IPS-NIHi7 (cell line): Measurements from ENCODE around the gene ABHD8.

Experiments
- DNase-seq: peaks from one replicate; pipeline ENCODE4 v3.0.0; 2012; ENCODE audit warnings: mixed read lengths; ENCODE audit errors: extremely low spot score

Gene ABHD8

GRCh38 chr19:17303167-17303939 is at the start of gene ABHD8:
Gene ABHD8 (minus strand): TSS chr19:17303425. CDS start chr19:17301616, 1,809 bp downstream.
- peak; percentile 91 for DNase-seq

- DNase-seq: no peak
Measured at GRCh38 chr19:17352608-17353280, 49.5 kb upstream of the ABHD8 start.

- DNase-seq: no peak
Measured at GRCh38 chr19:17351815-17352435, 48.7 kb upstream of the ABHD8 start.

GRCh38 chr19:17348700-17349099 is 45.5 kb upstream of the ABHD8 start:
- DNase-seq: peak; percentile 72

- no peak for DNase-seq
Measured at GRCh38 chr19:17347877-17348276, 44.7 kb upstream of the ABHD8 start.

- no peak for DNase-seq
Measured at GRCh38 chr19:17347361-17347760, 44.1 kb upstream of the ABHD8 start.

GRCh38 chr19:17346109-17346671 is 43.0 kb upstream of the ABHD8 start:
- peak; percentile 88 for DNase-seq

- DNase-seq: no peak
Measured at GRCh38 chr19:17341845-17342244, 38.6 kb upstream of the ABHD8 start.

- DNase-seq: no peak
Measured at GRCh38 chr19:17341386-17341785, 38.2 kb upstream of the ABHD8 start.

GRCh38 chr19:17340871-17341357 is 37.7 kb upstream of the ABHD8 start:
- DNase-seq: no peak

- DNase-seq: peak; percentile 81
Measured at GRCh38 chr19:17340302-17340870, 37.2 kb upstream of the ABHD8 start.

- DNase-seq: peak; percentile 59
Measured at GRCh38 chr19:17339088-17339741, 36.0 kb upstream of the ABHD8 start.

GRCh38 chr19:17338433-17339078 is 35.3 kb upstream of the ABHD8 start:
- no peak for DNase-seq

GRCh38 chr19:17337675-17338432 is 34.6 kb upstream of the ABHD8 start:
- DNase-seq: no peak

GRCh38 chr19:17336872-17337674 is 33.8 kb upstream of the ABHD8 start, which contains the start of gene GTPBP3:
Gene GTPBP3 (plus strand): TSS chr19:17337553. CDS start chr19:17337612, 59 bp downstream.
- DNase-seq: peak; percentile 91

GRCh38 chr19:17335575-17335974 is 32.4 kb upstream of the ABHD8 start:
- no peak for DNase-seq

GRCh38 chr19:17334414-17335409 is 31.5 kb upstream of the ABHD8 start, which contains the start of gene ANO8:
Gene ANO8 (minus strand): TSS chr19:17334855. CDS start chr19:17334670, 185 bp downstream.
- peak; percentile 83 for DNase-seq
